ENCODE results near the gene CLIC3.

CLIC3 gene

GRCh38 chr9:136964171-136964689 lies 32.1 kb downstream of the CLIC3 start:
- no peak for DNase-seq (ENCODE audit: low read depth in 2 of 2)
- TF ChIP-seq CTCF (IDR thresholded peaks at IDR 0.05; ENCODE audit: low read depth, low read length) = no peak
- no peak overlapping the region for H3K4me3 ChIP-seq (replicated peaks in 1 of 2; ENCODE audit: low read depth in 2 of 2, low read length in 2 of 2)

- H3K4me3 ChIP-seq (replicated peaks in 1 of 2; ENCODE audit: low read depth in 2 of 2, low read length in 2 of 2) = no peak overlapping the region
- no peak for DNase-seq (ENCODE audit: low read depth in 2 of 2)
- TF ChIP-seq CTCF (IDR thresholded peaks at IDR 0.05; ENCODE audit: low read depth, low read length) = no peak
Measured at GRCh38 chr9:136963751-136964150, 32.6 kb downstream of the CLIC3 start.

- DNase-seq (ENCODE audit: low read depth in 2 of 2) = no peak
- no peak overlapping the region for H3K4me3 ChIP-seq (replicated peaks in 1 of 2; ENCODE audit: low read depth in 2 of 2, low read length in 2 of 2)
- TF ChIP-seq CTCF (IDR thresholded peaks at IDR 0.05; ENCODE audit: low read depth, low read length) = no peak
Measured at GRCh38 chr9:136963341-136963740, 33.0 kb downstream of the CLIC3 start.

GRCh38 chr9:136962701-136963248 lies 33.6 kb downstream of the CLIC3 start:
- no peak overlapping the region for H3K4me3 ChIP-seq (replicated peaks in 1 of 2; ENCODE audit: low read depth in 2 of 2, low read length in 2 of 2)
- TF ChIP-seq CTCF (IDR thresholded peaks at IDR 0.05; ENCODE audit: low read depth, low read length) = no peak

GRCh38 chr9:136962163-136962562 lies 34.2 kb downstream of the CLIC3 start:
- no peak for TF ChIP-seq CTCF (IDR thresholded peaks at IDR 0.05; ENCODE audit: low read depth, low read length)
- no peak overlapping the region for H3K4me3 ChIP-seq (replicated peaks in 1 of 2; ENCODE audit: low read depth in 2 of 2, low read length in 2 of 2)
- no peak for DNase-seq (ENCODE audit: low read depth in 2 of 2)

More at GRCh38 chr9:136962701-136963248, 33.6 kb downstream of the CLIC3 start:
- no peak for DNase-seq (ENCODE audit: low read depth in 2 of 2)

GRCh38 chr9:136961279-136962065 lies 34.9 kb downstream of the CLIC3 start:
- no peak for TF ChIP-seq CTCF (IDR thresholded peaks at IDR 0.05; ENCODE audit: low read depth, low read length)
- H3K4me3 ChIP-seq (replicated peaks in 1 of 2; ENCODE audit: low read depth in 2 of 2, low read length in 2 of 2) = no peak overlapping the region
- DNase-seq (ENCODE audit: low read depth in 2 of 2) = no peak

Data from cardiac fibroblast (primary cell).